ENCODE measurements around the gene OR4D2. TPM values are rescaled to one million over a fixed set of nuclear protein-coding genes. Genes with fewer than 3 reads are reported as not detected.

Gene OR4D2
- total and polyA plus RNA-seq, 5 experiments from 2014 or later, result not detected

DNA sequence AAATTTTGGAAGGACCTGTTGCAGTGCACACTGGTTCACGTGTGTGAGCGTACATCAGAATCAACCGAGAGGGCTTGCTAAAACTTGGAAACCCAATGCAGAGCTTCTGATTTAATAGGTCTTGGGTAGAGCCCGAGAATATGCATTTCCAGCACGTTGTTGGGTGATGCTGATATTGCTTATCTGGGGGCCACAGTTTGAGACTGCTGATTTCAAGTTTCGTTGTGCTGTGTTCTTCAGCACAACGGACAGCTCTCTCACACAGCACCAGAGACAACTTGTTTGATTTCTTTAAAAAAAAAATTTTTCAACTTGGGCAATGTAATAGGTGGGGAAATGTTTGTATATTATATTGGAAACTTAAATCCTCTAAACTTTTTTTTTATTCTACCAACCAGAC is 9.4 kb downstream of the OR4D2 start:
- Mint-ChIP-seq H3K4me3 (no peak overlapping the region), H3K4me1 (peaks cover 11 to 16% (median 14%) of the 10 kb centered on the region in 4 donors), H3K27ac (no peak overlapping the region), H3K27me3 (peaks cover 0 to 13% (median 0%) of the 10 kb centered on the region in 5 donors), H3K9me3 (no peaks in the 10 kb centered on the region), H3K36me3 (no peaks in the 10 kb centered on the region)
- POLR2A ChIA-PET, result no interaction called here
- ATAC-seq (no peak), DNase-seq (peak in 2 of 10 donors; percentile 14 to 15)

DNA sequence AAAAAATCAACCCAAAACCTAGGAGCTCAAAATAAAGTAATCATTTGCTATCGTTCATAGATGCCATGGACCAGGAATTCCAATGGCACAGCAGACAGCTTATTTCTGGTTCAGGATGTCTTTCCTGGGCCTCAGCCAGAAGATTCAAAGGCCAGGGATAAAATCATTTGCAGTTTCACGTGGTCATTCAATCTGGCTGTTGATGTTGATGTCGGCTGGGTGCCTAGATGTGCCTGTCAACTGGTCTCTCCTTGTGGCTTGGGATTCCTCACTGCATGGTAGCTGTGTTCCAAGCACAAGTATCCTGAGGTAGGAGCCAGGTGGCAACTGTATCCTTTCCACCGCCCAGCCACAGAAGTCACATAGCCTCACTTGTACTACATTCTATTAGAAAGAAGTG is 15.0 kb downstream of the OR4D2 start:
- POLR2A ChIA-PET, result no interaction called here
- peaks cover 0 to 9% (median 0%) of the 10 kb centered on the region in 5 donors for H3K27me3 Mint-ChIP-seq
- no peak overlapping the region for H3K27ac Mint-ChIP-seq
- H3K4me3 Mint-ChIP-seq, result no peak overlapping the region
- peaks cover 4 to 7% (median 6%) of the 10 kb centered on the region in 4 donors for H3K4me1 Mint-ChIP-seq
- no peaks in the 10 kb centered on the region for H3K36me3 Mint-ChIP-seq
- ATAC-seq, result no peak
- no peak for DNase-seq
- H3K9me3 Mint-ChIP-seq, result no peaks in the 10 kb centered on the region

DNA sequence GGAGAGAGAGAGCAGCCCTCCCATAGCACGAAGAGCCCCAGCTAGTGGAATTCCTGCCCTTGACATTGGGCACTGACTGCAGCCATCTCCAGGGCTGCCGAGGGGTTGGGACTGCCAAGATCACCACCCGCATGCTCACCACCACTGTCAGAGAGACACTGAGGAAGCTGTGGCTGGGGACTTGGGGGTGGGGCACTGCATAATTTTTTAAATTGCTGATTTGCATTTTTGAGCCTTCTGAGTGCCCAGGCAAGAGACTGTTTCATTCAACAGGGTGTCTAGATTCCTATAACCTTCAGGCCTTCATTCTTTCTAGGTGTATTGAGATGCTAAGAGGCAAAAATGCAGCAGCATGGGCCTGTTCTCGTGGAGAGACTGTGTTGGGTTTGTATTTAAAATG is 16.7 kb downstream of the OR4D2 start:
- POLR2A ChIA-PET, result no interaction called here
- Mint-ChIP-seq H3K27ac (no peak overlapping the region), H3K27me3 (peaks cover 1 to 15% (median 8%) of the 10 kb centered on the region in 5 donors), H3K9me3 (no peaks in the 10 kb centered on the region), H3K4me3 (no peak overlapping the region), H3K4me1 (peaks cover 4 to 7% (median 6%) of the 10 kb centered on the region in 4 donors), H3K36me3 (no peaks in the 10 kb centered on the region)
- ATAC-seq (no peak), DNase-seq (no peak)

DNA sequence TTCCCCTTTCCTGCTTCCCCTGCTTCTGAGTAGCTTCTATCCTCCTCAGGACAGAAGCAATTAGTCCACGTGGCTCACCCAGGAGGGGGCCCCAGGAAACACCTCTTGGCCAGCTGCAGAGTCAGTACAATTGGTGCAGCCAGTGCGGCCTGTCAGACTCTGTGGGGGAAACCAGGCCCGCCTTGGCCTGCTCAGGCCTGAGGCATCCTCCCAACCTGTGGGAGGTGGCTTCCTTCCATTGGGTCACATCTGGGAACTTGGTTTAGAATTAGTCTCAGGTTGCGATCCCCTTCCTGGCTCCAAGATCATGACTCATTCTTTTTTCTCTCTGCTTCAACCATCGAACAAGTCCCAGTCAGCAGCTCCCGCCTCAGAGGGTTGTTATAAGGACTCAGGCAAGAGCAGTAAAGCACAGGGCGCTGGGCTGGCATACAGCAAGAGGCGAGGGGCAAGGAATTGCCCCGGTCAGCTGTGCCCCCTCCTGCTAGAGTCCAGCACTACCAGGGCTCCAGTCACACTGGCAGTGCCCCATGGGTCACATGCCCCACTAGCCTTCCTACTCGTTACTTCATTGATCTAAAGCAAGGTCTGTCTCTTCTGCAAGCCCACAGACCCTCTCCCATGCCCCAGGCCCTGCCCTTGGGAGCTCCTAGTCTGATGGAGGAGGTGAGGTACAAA is 17.7 kb downstream of the OR4D2 start:
- Mint-ChIP-seq H3K9me3 (no peaks in the 10 kb centered on the region), H3K27me3 (peaks cover 2 to 16% (median 8%) of the 10 kb centered on the region in 5 donors), H3K4me3 (no peak overlapping the region), H3K4me1 (peaks cover 4 to 7% (median 6%) of the 10 kb centered on the region in 4 donors), H3K27ac (no peak overlapping the region), H3K36me3 (no peaks in the 10 kb centered on the region)
- DNase-seq (no peak), ATAC-seq (no peak)
- POLR2A ChIA-PET, result no interaction called here

DNA sequence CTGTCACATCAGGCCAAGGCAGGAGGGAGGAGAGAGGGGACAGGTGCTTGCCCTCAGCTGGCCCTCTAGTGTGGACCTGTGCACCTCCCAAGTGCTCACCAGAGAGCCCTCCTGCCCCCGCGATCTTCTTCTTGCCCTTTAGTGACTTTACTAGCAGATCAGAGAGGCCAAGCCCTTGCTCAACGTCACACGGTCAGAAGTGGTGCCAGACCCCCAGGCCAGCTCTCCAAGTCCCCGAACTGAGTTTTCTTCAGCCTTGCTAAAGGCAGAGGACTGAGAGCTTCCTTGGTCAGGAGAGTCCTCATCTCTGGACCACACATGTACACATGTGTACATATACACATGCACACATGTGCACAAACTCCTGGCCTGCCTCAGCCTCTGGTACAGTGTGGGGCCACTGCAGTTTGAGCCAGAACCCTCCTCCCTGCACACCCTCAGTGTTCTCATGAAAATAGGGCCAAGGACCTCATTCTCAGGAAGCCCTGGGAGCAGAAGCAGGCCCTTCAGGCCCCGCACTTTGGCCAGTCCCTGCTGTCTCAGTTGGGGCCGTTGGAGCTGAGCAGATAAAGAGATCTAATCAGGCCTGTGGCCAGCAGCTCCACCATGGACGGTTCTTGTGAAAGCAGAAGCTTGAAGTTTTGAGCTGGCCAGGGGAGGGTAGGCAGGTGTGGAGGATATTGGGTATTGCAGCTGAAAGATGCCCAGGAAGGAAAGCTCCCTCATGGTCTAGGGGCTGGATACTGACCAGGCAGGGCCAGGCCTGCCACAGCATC is 18.4 kb downstream of the OR4D2 start:
- Mint-ChIP-seq H3K4me3 (no peak overlapping the region), H3K36me3 (no peaks in the 10 kb centered on the region), H3K27me3 (peaks cover 4 to 23% (median 12%) of the 10 kb centered on the region in 5 donors), H3K9me3 (no peaks in the 10 kb centered on the region), H3K4me1 (peaks cover 4 to 7% (median 6%) of the 10 kb centered on the region in 4 donors), H3K27ac (peak overlapping the region in 1 of 10 donors; percentile 86)
- DNase-seq (no peak), ATAC-seq (no peak)
- POLR2A ChIA-PET, result no interaction called here

DNA sequence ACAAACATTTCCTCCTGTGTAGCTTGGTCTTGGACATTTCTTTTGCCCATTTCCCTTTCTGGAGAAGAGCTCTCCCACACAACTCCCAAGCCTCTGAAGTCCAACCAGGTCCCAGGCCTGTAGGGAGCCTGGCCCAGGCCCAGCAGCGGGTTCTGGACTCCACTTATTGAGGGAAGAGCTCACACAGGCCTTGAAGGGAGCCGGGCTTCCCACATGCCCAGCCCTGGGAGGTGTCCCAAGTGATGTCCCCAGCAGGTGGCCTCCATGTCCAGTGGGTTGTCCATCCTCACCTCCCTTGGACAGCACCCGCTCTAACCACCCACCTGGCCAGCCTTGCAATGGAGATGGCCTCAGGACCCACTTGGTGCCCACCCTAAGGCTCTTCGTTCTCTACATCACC is 19.8 kb downstream of the OR4D2 start:
- H3K4me3 Mint-ChIP-seq, result no peak overlapping the region
- no peak overlapping the region for H3K27ac Mint-ChIP-seq
- POLR2A ChIA-PET, result no interaction called here
- H3K27me3 Mint-ChIP-seq, result peaks cover 4 to 32% (median 15%) of the 10 kb centered on the region in 5 donors
- ATAC-seq, result no peak
- no peaks in the 10 kb centered on the region for H3K9me3 Mint-ChIP-seq
- no peaks in the 10 kb centered on the region for H3K36me3 Mint-ChIP-seq
- no peak for DNase-seq
- H3K4me1 Mint-ChIP-seq, result peaks cover 5 to 6% (median 6%) of the 10 kb centered on the region in 4 donors

DNA sequence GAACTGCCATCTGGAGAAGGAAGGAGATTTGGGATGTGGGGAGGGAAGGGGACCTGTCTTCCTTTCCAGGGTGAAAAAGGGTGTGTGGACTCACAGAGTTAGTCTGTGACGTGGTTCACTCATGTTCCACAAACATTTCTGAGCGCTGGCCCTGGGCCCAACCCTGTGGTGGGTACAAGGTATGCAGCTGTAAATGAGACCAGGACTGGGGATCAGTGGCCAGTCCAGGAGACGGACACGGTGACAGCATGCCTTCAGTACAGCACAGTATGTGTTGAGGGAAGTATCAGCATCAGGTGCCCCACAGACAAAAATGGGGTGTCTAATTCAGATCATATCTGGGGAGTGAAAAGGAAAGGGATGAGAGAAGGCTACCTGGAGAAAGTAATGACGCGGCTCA is 20.3 kb downstream of the OR4D2 start:
- POLR2A ChIA-PET, result no interaction called here
- Mint-ChIP-seq H3K4me3 (no peak overlapping the region), H3K4me1 (peaks cover 5 to 6% (median 6%) of the 10 kb centered on the region in 4 donors), H3K27ac (peak overlapping the region in 2 of 10 donors; percentile 13 to 56), H3K9me3 (no peaks in the 10 kb centered on the region), H3K27me3 (peaks cover 4 to 32% (median 17%) of the 10 kb centered on the region in 5 donors), H3K36me3 (no peaks in the 10 kb centered on the region)
- DNase-seq (no peak), ATAC-seq (no peak)

DNA sequence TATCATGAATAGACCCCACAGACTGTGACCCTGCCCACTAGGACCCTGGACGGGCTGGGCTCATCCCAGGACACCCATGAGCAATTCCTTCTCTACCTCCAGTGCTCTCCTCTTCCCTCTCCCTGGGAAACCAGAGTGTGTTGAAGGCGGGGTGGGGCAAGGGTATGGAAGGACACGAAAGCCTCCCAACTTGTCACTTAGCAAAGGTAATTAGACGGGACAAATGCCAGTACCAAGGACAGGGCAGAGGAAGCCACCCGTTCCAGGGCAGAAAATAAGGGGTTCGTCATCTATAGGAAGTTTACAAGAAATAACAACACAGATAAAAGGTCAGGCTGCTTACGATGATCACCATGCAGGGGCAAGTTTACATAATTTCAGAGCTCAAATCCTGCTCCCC is 20.9 kb downstream of the OR4D2 start:
- no peak overlapping the region for H3K4me3 Mint-ChIP-seq
- H3K27ac Mint-ChIP-seq, result peak overlapping the region in 2 of 10 donors; percentile 6 to 13
- H3K9me3 Mint-ChIP-seq, result no peaks in the 10 kb centered on the region
- no peak for DNase-seq
- POLR2A ChIA-PET, result interaction anchor here (0.6 kb wide), 1 partner anchor 516 kb away, joined by 3 read pairs; no protein-coding TSS in a partner anchor
- ATAC-seq, result no peak
- no peaks in the 10 kb centered on the region for H3K36me3 Mint-ChIP-seq
- H3K4me1 Mint-ChIP-seq, result peaks cover 5 to 6% (median 6%) of the 10 kb centered on the region in 4 donors
- H3K27me3 Mint-ChIP-seq, result peaks cover 4 to 32% (median 19%) of the 10 kb centered on the region in 5 donors

DNA sequence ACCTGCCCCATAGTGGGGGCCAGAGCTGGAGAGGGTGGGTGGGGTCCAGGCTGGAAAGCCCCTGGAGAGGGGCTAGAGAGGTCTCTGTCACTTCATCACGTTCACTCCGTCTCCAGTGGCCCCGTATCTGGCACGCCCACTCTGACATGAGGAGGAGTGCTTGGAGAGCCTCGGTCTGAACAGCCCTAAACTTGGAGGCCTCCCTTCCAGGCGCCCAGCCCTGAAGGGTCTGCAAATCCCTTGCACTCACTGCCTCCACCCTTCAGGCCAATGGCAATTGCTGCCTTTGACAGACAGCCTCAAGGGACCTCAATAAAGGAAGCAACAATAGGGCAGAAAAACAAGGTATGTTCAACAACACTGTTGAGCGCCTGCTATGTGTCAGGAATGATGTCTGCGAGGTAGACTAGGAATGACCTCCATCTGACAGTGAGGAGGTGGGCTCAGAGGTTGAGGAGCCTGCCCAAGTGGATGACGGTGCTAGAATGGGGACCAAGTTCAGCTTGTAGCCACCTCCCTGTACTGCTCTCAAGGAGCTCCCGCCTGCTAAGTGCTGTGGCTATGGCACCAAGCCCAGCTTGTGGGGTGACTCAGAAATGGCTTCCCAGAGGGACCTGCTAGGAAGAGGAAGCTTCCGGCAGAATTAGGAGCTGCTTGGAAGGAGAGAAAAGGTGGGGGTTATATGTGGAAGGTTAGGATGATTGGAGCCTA is 22.8 kb downstream of the OR4D2 start:
- Mint-ChIP-seq H3K36me3 (no peaks in the 10 kb centered on the region), H3K9me3 (no peaks in the 10 kb centered on the region), H3K27ac (peak overlapping the region in 1 of 10 donors; percentile 33), H3K4me3 (no peak overlapping the region), H3K27me3 (peaks cover 5 to 32% (median 19%) of the 10 kb centered on the region in 5 donors), H3K4me1 (peaks cover 3 to 6% (median 6%) of the 10 kb centered on the region in 4 donors)
- DNase-seq, result no peak
- no peak for ATAC-seq
- POLR2A ChIA-PET, result interaction anchor here (0.5 kb wide), 1 partner anchor 335 kb away, joined by 7 read pairs; no protein-coding TSS in a partner anchor

DNA sequence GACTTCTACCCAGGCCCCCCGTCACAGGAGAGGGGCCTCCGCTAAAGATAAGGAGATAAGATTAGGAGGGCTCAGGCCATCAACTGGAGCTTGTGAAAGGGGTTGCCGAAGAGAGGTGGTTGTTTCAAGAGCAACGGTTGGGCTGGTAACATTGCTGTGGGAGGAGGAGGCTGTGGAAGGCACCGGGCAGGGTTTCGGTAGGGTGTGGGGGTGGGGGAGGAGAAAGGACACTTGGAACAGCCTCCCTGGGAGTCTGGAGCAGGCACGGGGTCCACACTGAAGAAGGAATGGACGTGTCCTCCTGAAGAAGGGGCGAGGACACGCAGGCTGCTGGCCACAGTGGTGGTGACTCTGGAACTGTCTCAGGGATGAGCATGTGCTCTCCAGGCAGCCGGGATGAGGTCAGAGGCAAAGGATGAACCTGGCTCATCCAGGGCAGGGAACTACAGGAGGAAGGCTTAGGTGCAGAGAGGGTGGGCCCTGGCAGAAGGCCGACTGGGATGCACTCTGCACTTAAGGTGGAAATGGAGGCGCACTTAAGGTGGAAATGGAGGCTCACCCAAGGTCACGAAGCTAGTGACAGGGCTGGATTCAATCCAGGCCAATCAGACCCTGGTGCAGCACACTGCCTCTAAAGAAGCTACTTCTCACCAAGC is 24.6 kb downstream of the OR4D2 start:
- H3K36me3 Mint-ChIP-seq, result no peaks in the 10 kb centered on the region
- peaks cover 0 to 2% (median under 1%) of the 10 kb centered on the region in 4 donors for H3K4me1 Mint-ChIP-seq
- POLR2A ChIA-PET, result no interaction called here
- DNase-seq (no peak), ATAC-seq (no peak)
- H3K27me3 Mint-ChIP-seq, result peaks cover 5 to 34% (median 19%) of the 10 kb centered on the region in 5 donors
- H3K9me3 Mint-ChIP-seq, result no peaks in the 10 kb centered on the region
- no peak overlapping the region for H3K4me3 Mint-ChIP-seq
- no peak overlapping the region for H3K27ac Mint-ChIP-seq

DNA sequence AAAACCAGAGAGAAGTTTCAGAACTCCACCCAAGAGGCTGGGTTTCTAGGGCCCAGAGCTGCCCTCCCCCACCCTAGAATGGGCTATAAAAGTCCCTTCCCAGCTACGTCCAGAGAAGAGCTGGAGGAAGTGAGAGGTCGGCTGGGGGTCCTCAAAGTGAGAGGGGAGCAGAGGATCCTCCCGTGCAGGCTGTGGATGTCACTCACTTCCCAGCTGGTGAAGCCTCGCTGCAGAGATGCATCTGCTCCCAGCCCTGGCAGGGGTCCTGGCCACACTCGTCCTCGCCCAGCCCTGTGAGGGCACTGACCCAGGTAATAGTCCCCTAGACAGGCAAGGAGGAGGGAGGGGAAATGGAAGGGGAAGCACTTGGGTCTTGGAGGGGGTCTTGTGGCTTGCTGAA is 25.8 kb downstream of the OR4D2 start, which contains the start of gene EPX:
Gene EPX, plus strand, starts transcription at position 115 of the 400 bp plus-strand sequence. Its CDS starts 121 bp downstream, at position 236.
- H3K27ac Mint-ChIP-seq, result peak within 1 kb of the TSS in 1 of 10 donors; percentile 59
- H3K4me3 Mint-ChIP-seq, result no peak within 1 kb of the TSS
- DNase-seq (no peak), ATAC-seq (no peak)
- H3K27me3 Mint-ChIP-seq, result peaks cover 4 to 37% (median 31%) of the 10 kb centered on the region in 5 donors
- POLR2A ChIA-PET, result no interaction called here
- no peaks in the 10 kb centered on the region for H3K36me3 Mint-ChIP-seq
- H3K4me1 Mint-ChIP-seq, result peaks cover 0 to 2% (median under 1%) of the 10 kb centered on the region in 4 donors
- H3K9me3 Mint-ChIP-seq, result no peaks in the 10 kb centered on the region

DNA sequence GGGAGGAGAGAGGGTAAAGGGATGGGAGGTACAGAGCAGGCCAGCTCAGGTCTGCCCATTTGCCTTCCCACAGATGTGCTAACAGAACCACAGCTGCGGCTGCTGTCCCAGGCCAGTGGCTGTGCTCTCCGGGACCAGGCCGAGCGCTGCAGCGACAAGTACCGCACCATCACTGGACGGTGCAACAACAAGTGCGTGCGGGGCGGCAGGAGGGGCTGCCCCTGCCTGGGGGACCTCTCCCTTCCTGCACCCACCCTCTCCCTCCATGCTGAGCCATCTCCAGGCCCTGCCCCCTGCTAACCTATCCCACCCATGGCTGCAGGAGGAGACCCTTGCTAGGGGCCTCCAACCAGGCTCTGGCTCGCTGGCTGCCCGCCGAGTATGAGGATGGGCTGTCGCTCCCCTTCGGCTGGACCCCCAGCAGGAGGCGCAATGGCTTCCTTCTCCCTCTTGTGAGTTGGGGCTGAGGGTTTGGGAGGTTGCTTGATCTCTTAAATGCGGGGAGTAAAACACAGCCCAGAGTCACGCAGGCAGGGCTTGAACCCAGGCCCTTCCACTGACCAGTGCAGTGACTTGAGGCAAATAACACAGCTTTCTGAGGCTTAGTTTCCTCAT is 27.0 kb downstream of the OR4D2 start:
- Mint-ChIP-seq H3K4me1 (peaks cover 0 to 2% (median under 1%) of the 10 kb centered on the region in 4 donors), H3K27me3 (peaks cover 4 to 42% (median 29%) of the 10 kb centered on the region in 5 donors), H3K4me3 (no peak overlapping the region), H3K27ac (no peak overlapping the region), H3K9me3 (no peaks in the 10 kb centered on the region), H3K36me3 (no peaks in the 10 kb centered on the region)
- POLR2A ChIA-PET, result no interaction called here
- no peak for DNase-seq
- ATAC-seq, result no peak
